ENCODE data around the gene GLRX5.
A peak's percentile ranks its signal among the peaks of the same experiment; 100 is the strongest.

GLRX5 gene

DNA sequence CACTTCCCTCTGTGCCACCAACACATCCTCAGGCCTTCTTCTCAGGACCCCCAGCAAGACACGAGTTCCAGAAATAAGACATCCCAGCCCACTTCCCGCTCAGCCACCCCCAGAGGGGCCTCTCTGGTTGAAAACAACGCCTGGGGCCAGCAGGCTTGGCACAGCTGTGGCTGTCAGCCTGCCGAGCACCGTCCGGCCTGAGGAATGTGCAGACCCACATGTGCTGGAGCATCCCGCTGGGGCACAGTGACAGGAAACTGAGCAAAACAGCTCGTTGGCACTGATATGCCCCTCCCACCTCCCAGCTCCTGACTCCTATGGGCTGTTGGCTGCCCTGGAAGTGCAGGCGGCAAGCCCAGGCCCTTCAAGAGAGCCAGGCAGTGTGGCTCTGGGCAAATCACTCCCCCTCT lies 19.8 kb upstream of the GLRX5 start:
- TF ChIP-seq, protein P1, sequence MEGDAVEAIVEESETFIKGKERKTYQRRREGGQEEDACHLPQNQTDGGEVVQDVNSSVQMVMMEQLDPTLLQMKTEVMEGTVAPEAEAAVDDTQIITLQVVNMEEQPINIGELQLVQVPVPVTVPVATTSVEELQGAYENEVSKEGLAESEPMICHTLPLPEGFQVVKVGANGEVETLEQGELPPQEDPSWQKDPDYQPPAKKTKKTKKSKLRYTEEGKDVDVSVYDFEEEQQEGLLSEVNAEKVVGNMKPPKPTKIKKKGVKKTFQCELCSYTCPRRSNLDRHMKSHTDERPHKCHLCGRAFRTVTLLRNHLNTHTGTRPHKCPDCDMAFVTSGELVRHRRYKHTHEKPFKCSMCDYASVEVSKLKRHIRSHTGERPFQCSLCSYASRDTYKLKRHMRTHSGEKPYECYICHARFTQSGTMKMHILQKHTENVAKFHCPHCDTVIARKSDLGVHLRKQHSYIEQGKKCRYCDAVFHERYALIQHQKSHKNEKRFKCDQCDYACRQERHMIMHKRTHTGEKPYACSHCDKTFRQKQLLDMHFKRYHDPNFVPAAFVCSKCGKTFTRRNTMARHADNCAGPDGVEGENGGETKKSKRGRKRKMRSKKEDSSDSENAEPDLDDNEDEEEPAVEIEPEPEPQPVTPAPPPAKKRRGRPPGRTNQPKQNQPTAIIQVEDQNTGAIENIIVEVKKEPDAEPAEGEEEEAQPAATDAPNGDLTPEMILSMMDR (conservative IDR thresholded peaks at IDR 0.05): no peak
- H3K27ac ChIP-seq: no peak overlapping the region

DNA sequence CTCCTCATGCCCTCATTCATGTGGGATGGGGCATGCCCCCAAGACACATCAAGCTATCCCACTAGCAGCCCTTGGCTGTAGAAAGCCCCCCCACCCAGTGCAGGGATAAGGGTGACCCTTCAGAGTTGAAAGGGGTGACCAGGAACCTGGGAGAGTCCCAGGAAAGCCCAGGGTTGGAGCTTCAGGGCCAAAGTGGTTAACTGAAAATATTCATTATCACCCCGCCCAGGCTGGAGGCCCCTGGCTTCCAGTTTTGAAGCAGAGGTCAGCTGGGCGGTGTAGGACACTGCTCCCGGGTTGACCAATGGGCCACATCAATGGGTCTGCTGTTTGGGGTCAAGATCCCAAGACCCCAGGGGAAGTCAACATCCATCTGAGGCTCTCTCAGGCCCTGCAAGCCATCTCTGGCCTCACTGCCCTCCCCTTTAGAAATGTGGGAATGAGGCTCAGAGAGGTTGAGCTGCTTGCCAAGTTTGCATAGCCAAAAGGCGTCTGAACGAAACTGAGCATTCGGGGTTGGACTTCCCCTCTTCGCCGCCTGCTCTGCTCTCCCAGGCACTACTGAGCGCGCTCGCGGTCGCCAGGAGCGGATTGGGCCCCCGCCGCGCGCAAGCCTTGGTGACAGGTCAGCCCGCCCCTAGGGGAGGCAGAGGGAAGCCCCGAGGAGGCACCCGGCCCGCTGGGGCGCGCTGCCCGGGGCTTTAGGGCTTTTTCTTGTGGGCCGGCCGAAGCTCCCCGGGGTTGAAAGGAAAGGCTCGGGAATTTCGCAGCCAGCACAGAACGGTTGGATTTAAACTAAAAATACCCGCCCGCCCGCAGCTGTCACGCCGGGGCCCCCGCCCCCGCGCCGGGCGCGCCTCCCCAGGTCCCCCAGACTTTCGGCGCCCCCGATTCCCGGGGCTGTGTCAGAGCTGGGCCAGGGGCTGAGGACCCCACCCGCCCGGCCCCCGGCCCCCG lies 19.0 kb upstream of the GLRX5 start:
- H3K27ac ChIP-seq: peak overlapping the region; percentile 47
- TF ChIP-seq, protein P1 (conservative IDR thresholded peaks at IDR 0.05): peak; percentile 57

DNA sequence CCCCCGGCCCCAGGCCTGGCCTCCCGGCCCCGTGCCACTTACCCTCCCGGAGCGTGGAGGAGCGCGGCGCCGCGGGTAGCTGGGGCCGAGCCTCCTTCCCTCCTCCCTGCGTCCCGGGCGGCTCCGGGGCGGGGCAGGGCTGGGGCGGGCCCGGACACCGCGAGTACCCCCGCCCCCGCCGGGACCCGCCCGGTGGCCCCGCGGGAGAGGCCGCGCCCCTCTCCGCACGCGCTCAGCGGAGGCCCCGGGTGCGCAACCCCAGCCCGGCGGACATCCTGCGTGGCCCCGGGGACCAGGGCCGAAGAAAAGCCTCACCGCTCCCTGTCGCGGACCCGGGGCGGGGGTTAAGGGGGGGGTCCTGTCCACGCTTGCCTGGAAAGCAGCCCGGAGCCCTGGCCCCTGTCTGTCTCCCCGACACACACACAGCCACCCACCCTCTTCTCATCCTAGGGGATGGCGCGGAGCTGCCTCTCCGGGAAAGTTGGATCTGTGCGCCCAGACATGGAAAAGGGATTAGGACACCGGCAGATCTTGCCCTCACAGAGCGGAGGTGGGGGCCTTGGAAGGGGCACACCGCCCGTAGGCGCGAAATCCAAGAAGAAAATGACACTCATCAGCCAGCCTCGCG lies 18.2 kb upstream of the GLRX5 start, which contains the start of gene SYNE3:
SYNE3 (minus strand) TSS at position 97 of the 628 bp plus-strand sequence. CDS start 40,829 bp downstream, outside the sequence.
- H3K27ac ChIP-seq: peak within 1 kb of the TSS; percentile 47
- TF ChIP-seq, protein P1 (conservative IDR thresholded peaks at IDR 0.05): no peak

DNA sequence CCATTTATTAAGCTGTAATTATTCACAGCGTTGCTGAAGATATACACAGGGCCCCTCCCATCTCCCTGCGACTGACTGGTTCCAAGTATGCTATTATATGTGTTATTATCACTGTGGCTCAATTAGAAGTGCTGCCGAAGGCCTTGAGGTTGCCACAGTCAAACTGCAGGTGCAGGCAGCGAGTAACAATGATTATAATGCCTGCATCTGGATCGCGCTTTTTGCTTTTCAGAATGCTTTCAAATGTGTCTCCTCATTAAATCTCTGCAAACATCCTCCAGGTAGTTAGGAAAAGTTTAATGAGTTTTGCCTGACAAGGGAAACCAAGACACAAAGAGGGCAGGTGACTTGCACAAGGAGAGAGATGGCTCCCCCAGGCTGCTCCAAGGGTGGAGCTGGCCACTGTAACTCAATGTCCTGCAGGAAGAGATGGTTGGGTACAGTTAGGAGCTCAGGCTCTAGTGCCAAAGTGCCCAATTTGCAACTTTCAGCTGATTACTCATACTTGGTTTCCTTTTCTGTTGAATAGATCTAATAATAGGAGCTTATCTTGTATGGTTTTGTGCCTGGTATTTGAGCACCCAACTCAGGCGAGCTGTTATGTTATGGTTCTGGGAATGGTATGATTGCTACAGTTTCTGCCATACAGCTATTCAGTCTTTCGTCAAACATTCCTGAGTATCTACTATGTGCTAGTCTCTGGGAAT lies 16.7 kb upstream of the GLRX5 start:
- peak overlapping the region; percentile 47; the same call in 1 of the 2 replicates for H3K27ac ChIP-seq
- TF ChIP-seq, protein P1 (conservative IDR thresholded peaks at IDR 0.05): no peak

DNA sequence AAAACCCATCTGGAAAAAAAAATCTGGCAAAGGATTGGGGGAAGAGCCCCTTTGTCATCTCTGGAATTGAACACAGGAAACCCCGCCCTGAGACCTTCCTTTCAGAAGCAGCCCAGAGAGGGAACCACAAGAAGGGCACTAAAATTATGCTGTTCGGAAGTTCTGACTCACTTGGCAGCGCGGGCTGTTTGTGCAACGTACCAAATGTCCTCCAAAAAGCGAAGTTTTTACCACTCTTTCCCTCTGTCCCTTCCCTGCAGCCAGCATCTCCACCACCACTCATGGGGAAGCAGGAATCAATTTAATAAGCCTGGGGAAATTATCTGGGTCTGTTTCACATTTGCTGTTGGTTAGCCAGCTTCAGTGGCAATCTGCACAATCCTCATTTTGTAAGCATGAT lies 15.2 kb upstream of the GLRX5 start:
- TF ChIP-seq, protein P1 (conservative IDR thresholded peaks at IDR 0.05): no peak
- H3K27ac ChIP-seq: no peak overlapping the region

DNA sequence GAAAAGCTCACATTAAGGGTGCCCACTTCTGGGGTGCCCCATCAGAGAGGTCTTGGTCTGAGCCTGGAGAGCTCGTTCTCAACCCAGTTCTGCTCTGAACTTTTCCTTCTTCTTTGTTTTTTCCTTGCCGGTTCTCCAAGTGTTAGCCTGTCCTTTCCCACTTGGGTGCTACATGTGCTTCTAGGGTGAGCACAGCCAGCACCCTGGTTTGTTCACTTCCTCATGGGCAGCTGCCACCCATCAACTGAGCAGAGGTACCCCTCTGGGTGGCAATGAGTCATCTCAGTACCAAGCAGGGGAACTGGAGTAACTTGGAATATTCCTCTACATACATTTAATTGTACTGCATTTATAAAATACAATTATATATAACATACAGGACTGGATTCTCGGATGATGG lies 14.5 kb upstream of the GLRX5 start:
- TF ChIP-seq, protein P1 (conservative IDR thresholded peaks at IDR 0.05): no peak

DNA sequence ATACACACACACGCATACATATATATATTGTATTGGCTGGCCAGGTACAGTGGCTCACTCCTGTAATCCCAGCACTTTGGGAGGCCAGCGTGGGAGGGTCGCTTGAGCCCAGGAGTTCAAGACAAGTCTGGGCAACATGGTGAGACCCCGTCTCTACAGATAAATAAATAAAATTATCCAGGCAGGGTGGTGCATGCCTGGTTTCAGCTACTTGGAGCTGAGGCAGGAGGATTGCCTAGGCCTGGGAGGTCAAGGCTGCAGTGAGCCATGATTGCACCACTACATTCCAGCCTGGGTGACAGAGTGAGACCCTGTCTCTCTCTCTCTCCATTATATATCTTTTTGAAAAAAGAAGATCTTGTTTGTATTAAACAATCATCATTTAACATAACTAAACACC lies 13.8 kb upstream of the GLRX5 start:
- H3K27ac ChIP-seq: no peak overlapping the region
- TF ChIP-seq, protein P1 (conservative IDR thresholded peaks at IDR 0.05): no peak

More for the DNA sequence above, 14.5 kb upstream of the GLRX5 start:
- H3K27ac ChIP-seq: no peak overlapping the region
